ENCODE measurements around the gene DLG2. TPM values are rescaled to one million over a fixed set of nuclear protein-coding genes. Genes with fewer than 3 reads are reported as not detected.

The DLG2 gene
- total RNA-seq, 1 donor from 2014 or later = 5.9 TPM

- no peak for TF ChIP-seq CTCF (conservative IDR thresholded peaks at IDR 0.05)
- no peak overlapping the region for H3K27ac Mint-ChIP-seq
- peaks cover 15% of the 10 kb centered on the region for H3K36me3 Mint-ChIP-seq
- no peak for DNase-seq (ENCODE audit: extremely low spot score, unreplicated experiment)
- no peaks in the 10 kb centered on the region for H3K9me3 Mint-ChIP-seq
- H3K4me1 Mint-ChIP-seq (ENCODE audit: unreplicated experiment) = peaks cover 4% of the 10 kb centered on the region
- H3K27me3 Mint-ChIP-seq = no peaks in the 10 kb centered on the region
- peak overlapping the region; percentile 31 for H3K4me3 Mint-ChIP-seq
Measured at GRCh38 chr11:85666687-85667086, 39.5 kb upstream of the DLG2 start.

GRCh38 chr11:85665733-85666132 is 38.6 kb upstream of the DLG2 start:
- Mint-ChIP-seq H3K4me3 (peak overlapping the region; percentile 96), H3K9me3 (no peaks in the 10 kb centered on the region), H3K27me3 (no peaks in the 10 kb centered on the region), H3K27ac (peak overlapping the region; percentile 96), H3K4me1 (ENCODE audit: unreplicated experiment) (peaks cover 13% of the 10 kb centered on the region), H3K36me3 (peaks cover 23% of the 10 kb centered on the region)
- no peak for TF ChIP-seq CTCF (conservative IDR thresholded peaks at IDR 0.05)
- DNase-seq (ENCODE audit: extremely low spot score, unreplicated experiment) = no peak

GRCh38 chr11:85664615-85665481 is 37.7 kb upstream of the DLG2 start, which contains the start of gene CREBZF:
TSS of gene CREBZF (minus strand) at chr11:85665129. CDS start at chr11:85664875, 254 bp downstream.
- peak within 1 kb of the TSS; percentile 96 for H3K4me3 Mint-ChIP-seq
- peaks cover 32% of the 10 kb centered on the region for H3K36me3 Mint-ChIP-seq
- peak within 1 kb of the TSS; percentile 96 for H3K27ac Mint-ChIP-seq
- H3K9me3 Mint-ChIP-seq = no peaks in the 10 kb centered on the region
- peaks cover 22% of the 10 kb centered on the region for H3K4me1 Mint-ChIP-seq (ENCODE audit: unreplicated experiment)
- peak; percentile 20 for TF ChIP-seq CTCF (conservative IDR thresholded peaks at IDR 0.05)
- H3K27me3 Mint-ChIP-seq = no peaks in the 10 kb centered on the region
- DNase-seq (ENCODE audit: extremely low spot score, unreplicated experiment) = peak; percentile 94

GRCh38 chr11:85663753-85664614 is 36.8 kb upstream of the DLG2 start:
- peak; percentile 63 for TF ChIP-seq CTCF (conservative IDR thresholded peaks at IDR 0.05)
- H3K4me1 Mint-ChIP-seq (ENCODE audit: unreplicated experiment) = peaks cover 31% of the 10 kb centered on the region
- no peaks in the 10 kb centered on the region for H3K27me3 Mint-ChIP-seq
- DNase-seq (ENCODE audit: extremely low spot score, unreplicated experiment) = peak; percentile 78
- peak overlapping the region; percentile 96 for H3K4me3 Mint-ChIP-seq
- peaks cover 35% of the 10 kb centered on the region for H3K36me3 Mint-ChIP-seq
- H3K9me3 Mint-ChIP-seq = no peaks in the 10 kb centered on the region
- peak overlapping the region; percentile 96 for H3K27ac Mint-ChIP-seq

DNA sequence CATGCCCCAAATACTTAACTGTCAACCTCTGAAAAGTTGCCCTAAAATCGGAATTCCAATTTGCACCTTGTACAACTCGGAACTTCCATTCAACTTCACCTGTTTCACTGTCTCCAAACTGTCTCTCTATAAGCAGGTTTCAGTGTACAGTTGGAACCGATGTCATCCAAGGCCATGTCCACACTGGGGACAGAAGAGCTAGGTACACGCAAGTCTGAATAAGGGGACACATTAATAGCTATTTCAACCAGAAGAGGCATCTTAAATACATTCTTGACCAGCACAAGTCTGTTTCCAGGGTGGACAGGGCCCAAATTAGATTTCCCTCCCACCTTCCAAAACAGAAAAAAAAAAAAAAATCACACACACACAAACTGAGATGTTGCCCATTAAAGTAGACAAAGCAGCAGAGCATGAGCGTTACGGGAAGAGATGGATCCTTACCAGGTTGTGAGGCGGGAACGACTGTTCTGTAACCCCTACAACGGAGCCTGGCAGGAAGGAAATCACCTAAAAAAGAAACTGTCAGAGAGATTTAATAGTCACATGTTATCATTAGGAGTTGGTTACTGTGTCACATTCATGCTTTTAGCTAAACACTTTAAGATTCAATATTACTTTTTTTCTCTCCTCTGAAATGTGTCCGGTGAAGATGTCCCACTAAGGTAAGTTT is 36.1 kb upstream of the DLG2 start:
- TF ChIP-seq CTCF (conservative IDR thresholded peaks at IDR 0.05) = no peak
- DNase-seq (ENCODE audit: extremely low spot score, unreplicated experiment) = no peak
- H3K27ac Mint-ChIP-seq = peak overlapping the region; percentile 96
- H3K4me1 Mint-ChIP-seq (ENCODE audit: unreplicated experiment) = peaks cover 35% of the 10 kb centered on the region
- H3K27me3 Mint-ChIP-seq = no peaks in the 10 kb centered on the region
- H3K36me3 Mint-ChIP-seq = peaks cover 39% of the 10 kb centered on the region
- no peaks in the 10 kb centered on the region for H3K9me3 Mint-ChIP-seq
- peak overlapping the region; percentile 96 for H3K4me3 Mint-ChIP-seq
